Measurements from ENCODE around the gene C1QC. TPM values are rescaled to one million over a fixed set of nuclear protein-coding genes. Genes with fewer than 3 reads are reported as not detected.

Gene C1QC
- total RNA-seq (2014; rRNA removed; shearing (Covaris generic)), result not detected in 2 replicates

DNA sequence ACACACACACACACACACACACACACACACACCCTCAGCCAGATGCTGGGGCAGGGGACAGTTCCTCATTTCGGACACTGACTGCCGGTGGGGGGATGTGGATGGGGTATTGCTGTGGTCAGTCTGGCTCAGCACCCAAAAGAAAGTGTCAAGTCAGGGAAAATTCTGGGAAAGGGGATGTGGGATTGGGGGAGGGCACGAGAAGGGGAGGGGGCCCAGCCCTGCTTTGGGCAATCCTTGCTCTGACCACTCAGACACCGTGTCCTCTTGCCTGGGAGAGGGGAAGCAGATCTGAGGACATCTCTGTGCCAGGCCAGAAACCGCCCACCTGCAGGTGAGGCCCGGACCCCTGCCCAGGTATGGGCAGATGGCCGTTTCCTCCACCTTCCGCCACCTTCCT, at the start of gene C1QC:
Gene C1QC (plus strand): TSS at position 253 of the 400 bp plus-strand sequence. CDS start 391 bp downstream, outside the sequence.
- DNase-seq (ENCODE audit: low spot score), result no peak

DNA sequence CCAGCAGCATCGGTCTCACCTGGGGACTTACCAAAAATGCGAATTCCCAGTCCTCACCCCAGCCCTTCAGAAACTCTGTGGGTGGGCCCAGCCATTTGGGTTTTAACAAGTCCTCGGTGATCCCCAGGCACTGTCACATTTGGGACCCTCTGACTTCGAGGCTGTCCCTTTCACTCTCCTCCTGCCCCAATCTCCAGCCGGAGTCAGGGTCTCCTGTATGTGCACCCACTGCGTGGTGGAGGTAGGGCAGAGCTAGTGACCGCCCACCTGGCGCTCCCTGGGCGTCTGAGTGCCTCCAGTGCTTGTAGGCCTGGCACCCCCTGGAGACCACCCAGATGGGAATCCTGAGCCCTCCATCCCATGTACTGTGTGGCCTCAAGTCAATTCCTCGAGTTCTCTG, 49.0 kb upstream of the C1QC start:
- no peak for DNase-seq (ENCODE audit: low spot score)

DNA sequence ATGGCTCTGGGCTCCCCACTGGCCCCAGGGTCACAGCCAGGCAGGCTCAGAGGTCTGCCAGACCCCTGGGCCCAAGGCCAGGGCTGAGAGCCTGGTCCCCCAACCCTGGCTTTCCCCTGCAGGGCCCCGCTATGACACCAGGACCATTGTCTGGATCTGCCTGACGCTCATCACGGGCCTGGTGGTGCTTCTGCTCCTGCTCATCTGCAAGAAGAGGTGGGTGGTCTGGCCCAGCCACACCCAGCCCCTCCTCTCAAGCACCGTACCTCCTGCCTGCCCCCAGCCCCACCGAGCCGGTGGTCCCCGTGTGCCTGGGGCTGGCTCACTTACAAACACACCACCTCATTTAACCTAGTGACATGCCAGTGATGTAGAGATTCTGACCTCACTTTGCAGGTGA, 48.3 kb upstream of the C1QC start:
- no peak for DNase-seq (ENCODE audit: low spot score)

DNA sequence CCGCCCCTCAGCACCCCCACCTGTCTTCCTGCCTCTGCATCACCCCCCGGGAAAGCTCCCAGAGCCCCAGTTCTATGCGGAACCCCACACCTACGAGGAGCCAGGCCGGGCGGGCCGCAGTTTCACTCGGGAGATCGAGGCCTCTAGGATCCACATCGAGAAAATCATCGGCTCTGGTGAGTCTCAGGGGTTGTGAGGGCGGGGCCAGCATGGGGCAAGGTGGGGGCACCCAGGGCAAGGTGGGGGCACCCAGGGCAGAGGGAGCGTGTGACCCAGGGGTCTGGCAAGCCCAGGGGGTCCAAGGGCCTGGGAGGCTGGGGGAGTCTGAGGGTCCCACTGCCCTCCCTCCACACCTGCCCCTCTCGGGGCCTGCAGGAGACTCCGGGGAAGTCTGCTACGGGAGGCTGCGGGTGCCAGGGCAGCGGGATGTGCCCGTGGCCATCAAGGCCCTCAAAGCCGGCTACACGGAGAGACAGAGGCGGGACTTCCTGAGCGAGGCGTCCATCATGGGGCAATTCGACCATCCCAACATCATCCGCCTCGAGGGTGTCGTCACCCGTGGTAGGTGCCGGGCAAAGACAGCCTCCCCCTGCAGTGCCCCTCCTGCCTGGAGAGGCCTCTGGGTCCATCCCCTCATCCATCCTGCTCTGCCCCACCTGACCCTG, 46.0 kb upstream of the C1QC start:
- no peak for DNase-seq (ENCODE audit: low spot score)

DNA sequence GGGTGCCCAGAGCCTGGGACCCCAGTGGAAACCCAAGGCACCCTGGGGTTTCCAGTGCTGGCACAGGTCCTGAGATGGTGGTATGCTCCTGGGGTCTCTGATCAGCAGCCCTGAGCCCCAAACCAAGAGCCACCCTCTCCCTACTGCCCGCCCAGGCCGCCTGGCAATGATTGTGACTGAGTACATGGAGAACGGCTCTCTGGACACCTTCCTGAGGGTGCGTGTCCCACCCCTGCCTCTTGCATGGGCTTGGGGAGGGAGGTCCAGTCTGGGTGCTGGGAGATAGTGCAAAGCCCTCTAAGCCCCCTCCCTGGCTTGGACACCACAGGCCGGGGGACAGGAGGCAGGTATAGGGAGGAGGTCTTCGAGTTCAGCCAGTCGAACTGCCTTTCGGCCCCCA, 45.4 kb upstream of the C1QC start:
- DNase-seq (ENCODE audit: low spot score), result no peak

DNA sequence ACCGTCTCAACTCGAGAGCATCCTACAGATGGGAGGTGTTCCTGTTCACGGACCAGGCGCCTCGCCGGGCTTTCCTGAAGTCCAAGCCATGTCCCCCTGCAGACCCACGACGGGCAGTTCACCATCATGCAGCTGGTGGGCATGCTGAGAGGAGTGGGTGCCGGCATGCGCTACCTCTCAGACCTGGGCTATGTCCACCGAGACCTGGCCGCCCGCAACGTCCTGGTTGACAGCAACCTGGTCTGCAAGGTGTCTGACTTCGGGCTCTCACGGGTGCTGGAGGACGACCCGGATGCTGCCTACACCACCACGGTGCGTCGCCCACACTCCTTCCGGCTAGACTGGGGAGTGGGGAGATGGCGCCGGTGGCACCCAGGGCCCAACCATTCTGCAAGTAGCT, 44.7 kb upstream of the C1QC start:
- DNase-seq (ENCODE audit: low spot score), result no peak

DNA sequence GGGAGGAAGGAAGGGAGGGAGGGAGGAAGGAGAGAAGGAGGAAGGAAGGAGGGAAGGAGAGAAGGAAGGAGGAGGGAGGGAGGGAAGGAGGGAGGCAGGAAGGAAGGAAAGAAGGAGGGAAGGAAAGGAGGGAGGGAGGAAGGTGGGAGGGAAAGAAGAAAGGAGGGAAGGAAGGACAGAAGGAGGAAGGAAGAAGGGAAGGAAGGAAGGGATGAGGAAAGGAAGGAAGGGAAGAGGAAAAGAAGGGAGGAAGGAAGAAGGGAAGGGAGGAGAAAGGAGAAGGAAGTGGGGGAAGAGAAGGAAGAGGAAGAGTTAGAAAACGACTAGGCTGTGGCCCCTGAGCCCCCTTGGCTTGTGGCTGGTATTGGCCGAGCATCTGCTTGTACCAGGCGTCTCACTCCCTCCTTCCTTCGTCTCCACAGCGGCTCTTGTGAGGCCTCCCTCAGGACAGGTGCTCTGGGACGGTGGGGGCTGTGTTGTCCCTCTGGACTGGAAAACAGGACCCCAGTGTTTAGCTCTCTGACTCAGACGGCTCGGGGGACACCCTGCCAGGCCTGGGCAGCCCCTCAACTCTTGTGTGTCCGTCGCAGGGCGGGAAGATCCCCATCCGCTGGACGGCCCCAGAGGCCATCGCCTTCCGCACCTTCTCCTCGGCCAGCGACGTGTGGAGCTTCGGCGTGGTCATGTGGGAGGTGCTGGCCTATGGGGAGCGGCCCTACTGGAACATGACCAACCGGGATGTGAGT, 43.2 kb upstream of the C1QC start:
- peak; percentile 55 for DNase-seq (ENCODE audit: low spot score)

DNA sequence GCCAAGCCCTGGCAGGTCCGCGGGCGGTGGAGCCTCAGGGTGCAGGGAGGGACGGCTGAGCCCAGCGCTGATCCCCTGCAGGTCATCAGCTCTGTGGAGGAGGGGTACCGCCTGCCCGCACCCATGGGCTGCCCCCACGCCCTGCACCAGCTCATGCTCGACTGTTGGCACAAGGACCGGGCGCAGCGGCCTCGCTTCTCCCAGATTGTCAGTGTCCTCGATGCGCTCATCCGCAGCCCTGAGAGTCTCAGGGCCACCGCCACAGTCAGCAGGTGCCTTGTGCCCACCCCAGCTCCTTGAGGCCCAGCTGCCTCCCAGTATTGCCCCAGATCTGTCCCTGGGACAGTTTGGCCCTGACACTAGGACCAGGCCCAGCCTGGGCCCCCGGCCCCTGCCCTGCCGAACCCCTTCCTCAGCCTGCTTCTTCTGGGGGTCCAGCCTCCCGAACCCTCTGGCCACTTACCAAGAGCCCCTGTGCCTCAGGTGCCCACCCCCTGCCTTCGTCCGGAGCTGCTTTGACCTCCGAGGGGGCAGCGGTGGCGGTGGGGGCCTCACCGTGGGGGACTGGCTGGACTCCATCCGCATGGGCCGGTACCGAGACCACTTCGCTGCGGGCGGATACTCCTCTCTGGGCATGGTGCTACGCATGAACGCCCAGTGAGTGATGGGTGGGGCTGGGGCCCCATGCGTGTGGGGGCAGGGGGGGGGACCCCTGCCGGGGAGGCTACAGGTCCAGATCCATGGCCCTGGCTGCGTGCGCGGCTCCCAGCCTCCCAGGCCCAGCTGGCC, 42.4 kb upstream of the C1QC start:
- no peak for DNase-seq (ENCODE audit: low spot score)

DNA sequence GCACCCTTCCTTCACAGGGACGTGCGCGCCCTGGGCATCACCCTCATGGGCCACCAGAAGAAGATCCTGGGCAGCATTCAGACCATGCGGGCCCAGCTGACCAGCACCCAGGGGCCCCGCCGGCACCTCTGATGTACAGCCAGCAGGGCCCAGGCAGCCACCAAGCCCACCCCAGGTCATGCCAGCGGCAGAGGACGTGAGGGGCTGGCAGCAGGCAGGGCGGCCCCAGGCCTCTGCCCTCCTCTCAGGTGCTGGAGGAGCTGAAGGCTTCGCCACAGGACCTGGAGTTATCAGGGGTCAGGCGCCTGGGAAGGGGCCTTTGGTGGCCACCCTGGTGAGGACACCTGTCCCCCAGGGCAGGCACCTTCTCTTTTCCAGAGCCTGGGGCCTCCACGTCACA, 41.8 kb upstream of the C1QC start:
- no peak for DNase-seq (ENCODE audit: low spot score)

DNA sequence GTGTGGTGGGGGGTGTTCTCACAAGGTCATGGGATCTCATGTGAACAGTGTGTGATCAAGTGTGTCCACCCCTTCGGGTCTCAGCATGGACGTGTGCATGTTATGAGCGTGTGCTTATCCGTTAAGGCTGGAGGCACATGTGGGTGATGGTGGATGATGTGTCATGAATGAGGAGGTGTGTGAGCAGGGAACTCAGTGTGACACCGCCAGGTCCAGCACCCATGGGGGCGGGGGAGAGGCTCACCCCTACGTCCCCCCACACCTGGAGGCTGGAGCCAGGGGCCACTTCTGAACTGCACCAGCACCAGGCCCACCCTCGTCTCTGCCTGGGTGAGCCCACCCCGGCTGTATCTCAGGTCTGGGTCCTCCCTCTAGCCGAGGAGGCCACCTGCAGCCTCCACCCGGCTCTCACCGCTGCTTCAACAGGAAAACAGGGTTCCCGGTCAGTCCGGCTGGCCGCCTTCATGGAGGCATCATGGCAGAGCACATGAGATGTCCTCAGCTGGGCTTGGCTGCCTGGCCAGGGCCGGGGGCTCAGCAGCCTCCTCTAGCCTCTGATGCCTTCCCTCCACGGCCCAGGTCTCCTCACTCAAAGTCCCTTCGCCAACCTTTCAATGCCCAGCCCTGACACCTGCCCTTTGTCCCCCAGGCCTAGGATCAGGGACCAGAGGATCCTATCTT, 41.2 kb upstream of the C1QC start:
- DNase-seq (ENCODE audit: low spot score), result no peak

DNA sequence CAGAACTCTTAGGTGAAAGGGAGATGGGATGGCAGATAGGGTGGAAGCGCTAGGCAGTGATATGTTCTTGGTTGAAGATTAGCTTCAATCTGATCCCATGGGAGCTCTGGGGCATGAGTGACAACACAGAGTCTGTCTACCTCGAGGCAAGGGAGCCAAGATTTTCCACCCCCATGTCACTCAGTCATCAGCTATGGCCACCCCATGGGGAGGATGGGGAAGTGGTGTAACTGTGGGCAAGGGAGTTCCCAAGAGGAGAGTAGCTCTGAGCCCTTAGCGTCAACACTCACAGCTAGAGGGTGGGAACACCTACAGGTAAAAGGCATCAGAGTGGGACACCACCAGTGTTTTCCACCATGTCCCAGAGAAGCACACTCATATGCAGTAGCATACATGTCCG, 37.3 kb upstream of the C1QC start:
- DNase-seq (ENCODE audit: low spot score), result no peak

DNA sequence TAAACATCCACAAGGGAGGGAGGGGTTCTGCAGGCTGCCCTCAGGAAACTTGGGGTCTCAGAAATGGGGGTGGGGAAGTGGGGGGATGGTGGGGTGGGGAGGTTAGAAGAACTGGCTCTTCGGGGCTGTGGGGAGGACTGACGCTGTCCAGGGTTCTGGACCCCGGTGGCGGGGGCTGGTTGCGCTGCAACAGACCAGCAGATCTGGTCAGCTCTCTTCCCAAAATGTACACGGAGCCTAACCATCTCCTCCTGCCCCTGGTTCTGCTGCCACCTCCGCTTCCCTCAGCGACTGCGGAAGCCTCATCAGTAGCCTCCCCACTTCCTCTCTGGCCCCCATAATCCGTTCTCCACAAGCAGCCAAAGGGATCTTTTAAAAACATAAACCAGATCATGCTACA, 36.3 kb upstream of the C1QC start:
- no peak for DNase-seq (ENCODE audit: low spot score)

DNA sequence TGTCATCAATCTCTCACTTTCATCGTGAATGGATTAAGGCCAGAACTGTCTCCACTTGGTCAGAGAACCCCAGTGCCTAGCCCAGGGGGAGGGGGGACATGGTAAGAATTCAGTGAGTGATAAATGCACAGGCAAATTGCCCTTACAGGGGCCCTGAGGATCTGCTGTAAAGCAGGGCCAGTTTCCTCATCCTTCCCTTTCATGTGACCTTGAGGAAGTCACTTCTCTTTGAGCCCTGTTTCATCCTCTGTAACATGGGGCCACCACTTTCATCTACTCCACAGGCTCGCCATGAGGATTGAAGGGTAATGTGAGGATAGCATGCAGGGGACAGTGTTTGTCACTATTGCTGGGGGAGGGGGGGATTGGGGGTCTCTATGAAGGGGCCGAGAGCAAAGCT, 35.1 kb upstream of the C1QC start:
- no peak for DNase-seq (ENCODE audit: low spot score)

DNA sequence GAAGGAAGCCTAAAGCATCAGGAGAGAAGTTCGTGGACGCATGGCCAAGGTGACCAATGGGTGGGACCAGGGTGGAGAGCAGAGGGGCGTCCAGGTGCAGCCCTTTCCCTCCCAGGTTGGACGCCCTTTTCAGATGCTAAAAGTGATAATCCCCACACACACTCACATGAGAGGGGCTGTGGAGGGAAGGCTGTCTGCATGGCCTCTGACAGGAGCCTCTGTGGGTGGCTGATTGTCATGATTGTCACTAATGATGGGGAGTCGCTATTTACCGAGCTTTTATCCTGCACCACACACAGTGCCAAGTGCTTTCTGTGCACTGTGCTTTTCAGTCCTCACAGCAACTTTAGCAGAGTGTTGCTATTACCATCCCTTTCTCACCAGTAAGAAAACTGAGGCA, 34.1 kb upstream of the C1QC start:
- no peak for DNase-seq (ENCODE audit: low spot score)

DNA sequence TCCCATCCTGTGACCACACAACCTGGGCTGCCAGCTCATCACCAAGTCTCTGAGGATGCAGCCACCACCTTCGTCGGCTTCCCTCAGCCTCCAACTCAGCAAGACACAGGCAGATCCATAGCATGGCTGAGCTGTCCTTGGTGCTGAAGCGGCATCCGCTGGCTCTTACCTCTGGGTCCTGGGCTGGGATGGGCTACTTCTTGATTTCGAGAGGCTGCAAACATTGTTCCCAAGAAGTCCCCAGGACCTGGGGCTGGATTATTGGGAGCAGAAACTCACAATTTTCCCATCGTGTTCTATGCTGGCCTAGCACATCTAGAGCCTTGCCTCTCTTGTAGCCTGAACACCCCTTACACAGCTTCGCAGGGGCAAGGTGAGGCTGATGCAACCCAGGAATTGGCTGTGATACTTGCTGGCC, 31.9 kb upstream of the C1QC start:
- DNase-seq (ENCODE audit: low spot score), result peak; percentile 49

DNA sequence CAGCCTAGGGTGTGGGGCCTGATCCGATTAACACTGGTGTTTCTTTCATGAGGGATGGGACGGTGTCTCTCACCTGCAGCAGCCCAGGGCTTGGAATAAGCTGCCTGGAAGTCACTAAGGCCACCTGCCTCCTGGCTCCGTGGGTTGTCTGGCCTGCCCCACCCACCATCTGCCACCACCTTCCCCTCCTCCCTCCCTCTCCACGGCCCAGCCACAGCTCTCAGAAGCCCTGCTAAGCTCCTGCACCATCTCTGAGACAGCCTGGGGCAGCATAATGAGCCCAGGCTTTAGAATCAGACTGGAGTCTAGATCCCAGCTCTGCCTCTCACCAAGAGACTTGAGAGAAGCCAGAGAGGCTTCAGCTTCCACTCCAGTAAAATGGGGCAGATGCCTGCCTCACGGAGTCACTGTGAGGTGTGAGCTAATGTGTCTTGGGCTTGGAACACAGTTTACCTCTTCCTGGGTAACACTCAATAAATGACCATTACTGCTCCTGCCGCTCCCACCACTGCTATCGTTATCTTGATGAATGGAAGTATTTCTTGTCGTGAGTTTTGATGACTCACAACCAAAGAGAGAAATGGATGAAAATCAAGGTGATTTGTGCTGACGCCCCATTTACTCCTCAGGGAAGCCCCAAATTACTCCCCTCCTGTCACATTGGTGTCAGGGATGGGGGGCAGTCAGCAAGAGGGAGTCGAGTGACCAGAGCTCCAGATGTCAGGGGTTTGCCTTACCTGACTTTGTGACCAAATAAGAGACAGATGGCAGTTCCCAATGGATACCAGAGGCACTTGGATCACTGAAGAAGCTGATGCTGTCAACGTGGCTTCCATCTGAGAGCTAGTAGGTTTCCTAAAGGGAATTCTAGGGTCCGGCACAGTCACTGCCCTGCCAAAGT, 30.5 kb upstream of the C1QC start:
- no peak for DNase-seq (ENCODE audit: low spot score)

DNA sequence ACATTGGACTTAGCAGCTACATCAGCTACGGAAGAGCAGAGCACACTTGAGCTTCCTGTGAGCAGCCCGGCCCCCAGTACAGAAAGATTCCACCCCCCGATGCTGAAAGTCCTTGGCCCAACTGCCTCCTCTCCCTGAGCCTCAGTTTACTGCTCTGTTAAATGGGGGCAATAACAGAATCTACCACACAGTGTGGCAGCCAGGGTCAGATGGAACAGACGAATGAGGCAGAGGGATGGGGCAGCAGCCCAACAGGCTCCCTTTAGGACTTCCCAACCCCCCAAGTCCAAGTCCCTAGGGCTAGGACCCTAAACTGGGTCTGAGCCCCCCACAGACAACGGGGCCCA, 29.9 kb upstream of the C1QC start:
- no peak for DNase-seq (ENCODE audit: low spot score)

DNA sequence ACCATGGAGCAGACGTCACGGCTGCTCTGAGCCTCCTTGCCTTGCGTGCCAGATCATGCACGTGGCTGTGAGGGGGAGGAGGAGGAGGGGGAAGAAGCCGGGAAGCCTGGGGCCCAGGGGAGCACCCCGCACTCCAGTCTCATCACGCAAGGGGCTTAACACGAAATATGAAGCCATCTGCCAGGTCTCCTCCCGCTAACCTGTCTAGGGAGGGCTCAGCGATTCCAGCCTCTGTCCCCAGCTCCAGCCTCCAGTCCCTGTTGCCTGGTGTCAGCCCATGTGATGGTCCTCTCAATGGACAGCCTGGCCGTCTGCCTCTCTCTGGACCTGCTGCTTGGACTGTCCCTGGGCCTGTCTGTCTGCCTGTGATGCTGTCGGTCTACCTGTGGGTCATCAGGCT, 29.5 kb upstream of the C1QC start:
- DNase-seq (ENCODE audit: low spot score), result no peak

DNA sequence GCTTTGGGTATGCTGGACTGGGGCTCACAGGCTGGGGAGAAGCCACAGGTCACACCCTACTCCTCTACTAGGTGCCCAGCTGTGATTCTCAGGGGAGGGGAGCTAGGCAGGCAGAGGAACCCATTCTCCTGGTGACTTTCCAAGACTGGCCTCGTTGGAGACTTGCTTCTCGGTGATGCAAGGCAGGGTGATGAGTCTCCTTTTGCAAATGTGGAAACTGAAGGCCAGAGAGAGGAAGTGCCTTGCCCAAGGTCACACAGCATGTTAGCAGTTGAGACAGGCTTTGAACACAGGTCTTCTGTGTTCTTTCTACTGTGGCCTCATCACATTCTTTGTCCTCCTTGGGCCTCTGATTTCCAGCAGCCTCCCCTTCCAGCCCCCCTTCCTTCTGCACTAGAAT, 27.5 kb upstream of the C1QC start:
- DNase-seq (ENCODE audit: low spot score), result no peak

DNA sequence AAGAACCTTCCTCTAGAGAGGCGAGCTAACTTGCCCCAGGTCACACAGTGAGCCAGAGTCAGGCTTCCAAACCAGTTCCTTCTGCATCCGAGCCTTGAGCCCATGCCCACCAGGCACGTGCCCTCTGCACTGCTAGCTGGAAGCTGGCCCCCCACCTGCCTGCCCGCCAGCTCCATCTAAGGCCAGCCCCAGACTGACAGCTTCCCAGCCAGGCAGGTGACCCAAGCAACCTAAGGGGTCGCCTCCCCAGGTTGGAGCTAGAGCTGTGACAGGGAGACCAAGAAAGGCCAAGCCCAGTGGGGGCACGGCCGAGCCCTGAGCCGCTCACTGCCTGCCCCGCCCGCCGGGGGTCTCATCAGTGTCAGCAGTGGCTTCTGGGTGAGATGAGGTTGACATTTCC, 26.9 kb upstream of the C1QC start:
- no peak for DNase-seq (ENCODE audit: low spot score)

DNA sequence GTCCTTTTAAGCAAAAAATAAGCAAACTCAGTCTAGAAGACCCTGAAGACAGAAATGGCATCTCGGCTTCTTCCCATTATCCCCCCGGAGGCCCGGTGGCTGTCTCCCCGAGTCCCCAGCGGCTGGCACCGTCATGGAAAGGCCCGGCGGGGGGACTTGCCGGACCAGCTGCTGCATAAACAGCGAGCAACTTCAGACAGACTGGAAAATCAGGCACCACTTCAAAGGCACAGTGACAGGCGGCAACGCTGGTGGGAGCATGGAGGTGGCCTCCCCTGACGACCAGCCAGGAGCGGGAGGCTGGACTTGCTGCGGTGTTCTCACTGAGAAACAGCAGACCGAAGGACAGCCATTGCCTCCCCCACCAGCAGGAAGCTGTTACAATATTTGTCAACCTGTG, 25.4 kb upstream of the C1QC start:
- DNase-seq (ENCODE audit: low spot score), result no peak
